NCI-H524 treated with DMSO at 0.1 percent for 48 hours (cell line): Measurements from ENCODE around the gene BDKRB2.

Experiments used
- DNase-seq: peaks from one replicate; lab custom pipeline; 2025; lab: John Stamatoyannopoulos, UW

The BDKRB2 gene

DNA sequence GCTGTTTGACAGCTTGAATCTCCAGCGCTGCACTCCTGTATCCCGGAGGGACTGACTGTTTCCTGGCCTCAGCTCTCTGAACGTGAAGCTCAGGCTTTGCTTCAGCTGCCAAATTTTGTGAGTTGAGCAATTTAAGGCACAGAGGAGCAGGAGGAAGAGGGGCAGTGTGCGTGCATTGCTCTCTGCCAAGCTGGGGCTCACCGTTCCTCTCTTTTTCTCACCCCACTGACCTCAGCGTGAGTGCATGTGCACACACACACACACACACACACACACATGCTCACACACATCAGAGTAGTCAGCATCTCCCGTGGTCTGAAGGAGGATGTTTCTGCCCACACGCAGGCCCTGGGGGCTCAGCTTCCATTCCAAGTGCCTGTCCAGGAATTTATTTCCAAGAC lies 27.8 kb upstream of the BDKRB2 start:
- DNase-seq: no peak

DNA sequence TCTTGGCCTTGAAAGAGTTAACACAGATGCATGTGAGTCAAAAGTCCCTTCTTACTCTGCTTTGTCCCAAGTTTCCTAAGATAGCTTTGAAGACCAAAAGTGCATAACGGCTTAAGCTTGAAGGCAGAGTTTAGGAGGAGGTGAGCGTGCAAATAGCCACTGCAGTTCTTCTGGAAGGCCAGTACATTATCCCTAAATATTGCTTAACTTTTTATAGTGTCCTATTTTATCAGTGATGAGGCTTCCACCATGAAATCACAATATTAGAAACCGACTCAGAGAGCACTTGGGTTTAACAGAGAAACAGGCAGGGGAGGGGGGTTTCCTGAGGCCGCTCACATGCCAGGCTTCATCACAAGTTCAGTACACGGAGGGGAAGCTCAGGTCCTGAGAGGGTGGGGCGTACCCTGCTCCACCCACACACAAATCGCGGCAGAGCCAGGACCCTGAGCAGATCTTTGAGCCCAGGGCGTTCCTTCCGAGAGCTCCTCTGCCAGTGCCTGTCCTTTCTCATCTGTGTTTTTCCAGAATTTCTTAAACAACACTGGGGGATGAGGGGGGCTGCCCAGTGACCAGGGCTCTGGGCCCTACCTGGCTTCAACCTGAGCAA lies 26.8 kb upstream of the BDKRB2 start:
- no peak for DNase-seq

DNA sequence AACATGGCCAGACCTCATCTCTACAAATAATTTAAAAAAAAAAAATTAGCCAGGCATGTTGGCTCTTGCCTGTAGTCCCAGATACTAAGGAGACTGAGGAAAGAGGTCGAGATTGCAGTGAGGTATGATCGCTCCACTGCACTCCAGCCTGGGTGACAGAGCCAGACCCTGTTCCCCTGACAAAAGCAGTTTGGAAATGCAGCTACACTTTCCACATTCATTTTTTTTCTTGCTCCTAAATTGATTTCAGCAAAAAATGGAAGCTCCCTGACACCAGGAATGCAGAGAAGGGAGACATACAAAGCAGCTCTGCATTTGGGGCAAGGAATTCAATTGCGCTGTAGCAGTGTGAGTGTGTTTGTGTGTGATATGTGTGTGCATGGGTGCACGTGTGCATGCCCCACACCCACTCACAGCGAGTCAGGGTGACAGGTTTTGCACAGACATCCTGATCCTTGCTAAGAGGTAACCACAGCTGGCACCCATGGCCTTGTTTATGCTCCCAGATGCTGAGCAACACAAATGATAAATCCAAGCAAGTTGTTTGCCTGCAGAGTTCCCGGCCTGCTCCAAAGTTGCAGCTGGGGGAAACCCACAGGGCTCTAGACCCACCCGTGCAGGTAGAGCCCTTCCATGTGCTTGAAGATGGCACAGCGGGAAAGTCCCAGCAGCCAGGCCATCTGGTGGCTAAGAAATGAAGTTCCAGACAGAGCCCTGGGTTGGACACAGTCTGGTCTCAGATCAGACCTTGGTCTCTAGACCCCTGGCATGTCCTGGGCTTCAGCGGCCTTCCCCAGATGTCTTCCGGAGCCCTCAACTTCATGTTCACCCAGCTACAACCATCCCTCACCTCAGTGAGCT lies 25.9 kb upstream of the BDKRB2 start:
- peak; percentile 26 for DNase-seq

DNA sequence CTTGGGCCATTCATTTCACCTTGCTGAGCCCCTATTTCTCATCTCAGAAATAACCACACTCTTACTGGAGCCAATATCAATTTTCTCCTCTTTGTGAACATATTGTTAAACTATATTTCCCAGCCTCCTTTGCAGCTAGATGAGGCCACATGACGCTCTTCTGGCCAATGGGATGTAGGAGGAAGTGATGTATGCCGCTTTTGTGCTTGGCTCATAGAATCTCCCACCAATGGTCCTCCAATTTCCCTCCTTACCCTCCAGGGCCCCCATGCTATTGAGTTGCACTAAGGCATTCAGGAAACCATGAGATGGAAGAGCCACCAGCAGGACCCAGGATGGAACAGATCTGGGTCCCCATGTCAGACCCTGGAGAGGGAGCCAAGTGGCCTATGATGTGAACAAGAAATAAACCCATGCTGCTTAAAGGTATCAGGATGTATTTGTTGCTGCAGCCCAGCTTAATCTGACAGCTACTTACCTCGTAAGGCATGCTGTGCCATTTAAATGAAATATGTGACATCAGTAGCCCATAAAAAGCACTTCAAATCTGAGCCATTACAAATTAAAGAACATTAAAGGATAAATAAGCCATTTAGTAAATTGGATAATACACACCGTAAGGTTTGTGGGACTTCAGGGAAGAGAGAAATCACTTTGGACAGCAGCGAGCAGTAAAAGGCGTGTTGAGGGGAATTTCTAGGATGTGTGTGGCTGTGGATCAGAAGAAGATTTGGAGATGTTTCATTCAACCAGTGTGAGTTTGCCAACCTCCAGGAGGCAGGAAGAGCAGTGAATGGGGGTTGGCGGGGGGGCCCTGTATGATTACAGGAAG lies 24.4 kb upstream of the BDKRB2 start:
- no peak for DNase-seq

DNA sequence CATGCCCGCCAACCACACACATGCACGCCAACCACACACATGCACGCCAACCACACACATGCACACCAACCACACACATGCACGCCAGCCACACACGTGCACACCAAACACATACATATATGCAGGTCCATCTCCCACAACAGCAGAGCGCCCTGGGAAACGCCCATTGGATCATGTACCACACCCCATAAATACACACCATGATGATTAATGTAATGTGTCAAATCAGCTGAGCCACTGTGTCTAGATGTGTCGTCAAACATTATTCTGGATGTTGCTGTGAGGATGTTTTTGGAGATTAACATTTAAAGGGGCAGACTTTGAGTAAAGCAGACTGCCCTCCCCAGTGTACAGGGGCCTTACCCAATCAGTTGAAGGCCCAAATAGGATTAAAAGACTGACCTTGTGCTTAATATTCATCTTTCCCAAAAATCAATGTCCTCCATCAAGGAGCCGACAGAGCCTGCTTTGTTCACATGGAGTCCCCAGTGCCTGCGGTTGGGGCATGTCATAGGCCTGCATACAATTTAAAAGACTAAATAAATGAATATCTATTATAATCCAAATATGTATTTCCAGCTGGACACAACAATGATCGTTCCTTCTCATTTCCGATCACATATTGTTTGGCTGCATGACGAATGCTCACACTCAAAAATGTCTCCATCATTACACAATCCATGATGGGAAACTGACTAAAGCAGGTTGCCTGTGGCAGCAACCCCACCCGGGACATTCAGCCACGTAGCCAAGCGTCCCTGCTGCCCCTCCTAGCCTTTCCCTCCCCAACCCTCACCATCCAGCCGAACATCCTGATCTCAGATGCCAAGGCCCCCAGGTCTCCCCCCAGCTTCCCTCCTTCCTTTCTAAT lies 23.2 kb upstream of the BDKRB2 start:
- no peak for DNase-seq

DNA sequence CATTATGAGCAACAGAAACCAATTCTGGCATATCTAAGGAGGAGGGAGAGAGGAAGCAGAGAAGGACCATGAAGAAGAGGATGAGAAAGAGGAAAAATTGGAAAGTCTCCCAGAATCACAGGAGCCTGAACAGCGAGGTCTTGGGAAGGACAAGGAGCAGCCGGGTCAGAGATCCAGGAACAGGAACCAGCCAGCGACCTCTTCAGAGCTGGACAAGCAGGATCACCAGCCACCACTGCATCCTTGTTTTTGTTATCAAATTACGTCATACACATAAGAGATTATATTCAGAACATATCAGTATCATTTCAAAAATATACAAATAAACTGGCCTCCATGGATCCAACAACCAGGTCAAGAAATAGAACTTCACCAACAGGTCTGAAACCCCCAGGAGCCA lies 22.1 kb upstream of the BDKRB2 start:
- no peak for DNase-seq

DNA sequence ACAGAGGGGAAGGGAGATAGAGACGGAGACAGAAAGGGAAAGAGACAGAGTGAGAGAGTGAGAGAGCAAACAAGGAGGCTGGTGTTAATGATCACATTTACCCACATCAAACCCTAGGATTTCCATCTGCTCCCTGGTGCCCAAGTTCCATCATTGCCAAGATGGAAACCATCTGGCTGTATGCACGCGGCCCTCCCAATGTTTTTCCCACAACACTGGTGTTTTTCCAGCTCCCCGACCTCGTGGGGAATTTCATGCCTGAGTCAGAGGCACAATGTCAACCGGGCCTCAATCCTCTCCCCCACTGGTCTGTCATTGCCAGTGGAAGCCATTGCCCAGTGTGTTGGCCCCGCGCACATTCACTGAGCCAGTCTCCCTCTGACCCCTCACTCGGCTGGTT lies 19.9 kb upstream of the BDKRB2 start:
- DNase-seq: no peak

DNA sequence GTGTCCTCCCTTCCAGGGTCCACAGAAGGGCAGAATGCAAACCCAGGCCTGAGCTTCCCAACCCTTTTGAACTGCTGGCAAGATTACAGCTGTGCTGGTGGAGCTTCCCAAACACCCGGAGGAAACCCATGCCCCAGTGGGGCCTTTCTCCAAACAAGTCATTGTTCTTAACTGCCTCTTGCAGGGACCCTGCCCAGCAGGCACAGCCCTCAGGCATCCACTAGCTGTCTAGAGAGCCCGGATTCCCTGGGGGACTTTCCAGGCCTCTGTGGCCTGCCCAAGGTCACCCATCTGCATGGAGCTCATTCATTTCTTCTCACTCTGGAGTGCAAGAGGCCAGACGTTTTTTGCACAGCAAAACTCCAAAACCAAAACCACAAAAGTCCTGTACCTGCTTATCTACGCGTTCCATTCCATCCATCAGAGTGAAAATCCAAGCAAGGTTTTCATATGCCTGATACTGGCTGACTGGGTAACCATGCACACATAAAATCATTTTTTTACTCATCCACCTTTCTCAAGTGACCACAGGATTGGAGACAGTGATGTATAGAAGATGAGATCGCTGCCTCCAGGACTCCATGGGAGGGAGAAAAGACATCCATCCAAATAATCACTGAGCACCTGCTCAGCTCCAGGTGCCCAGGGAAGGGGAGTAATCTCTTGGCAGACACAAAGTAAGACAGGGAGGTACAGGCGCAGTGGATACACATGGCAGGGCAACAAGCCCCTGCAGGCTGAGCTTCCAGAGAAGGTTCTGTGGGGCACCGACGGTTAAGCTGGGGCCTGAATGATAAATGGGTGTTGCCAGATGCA lies 17.2 kb upstream of the BDKRB2 start:
- no peak for DNase-seq

DNA sequence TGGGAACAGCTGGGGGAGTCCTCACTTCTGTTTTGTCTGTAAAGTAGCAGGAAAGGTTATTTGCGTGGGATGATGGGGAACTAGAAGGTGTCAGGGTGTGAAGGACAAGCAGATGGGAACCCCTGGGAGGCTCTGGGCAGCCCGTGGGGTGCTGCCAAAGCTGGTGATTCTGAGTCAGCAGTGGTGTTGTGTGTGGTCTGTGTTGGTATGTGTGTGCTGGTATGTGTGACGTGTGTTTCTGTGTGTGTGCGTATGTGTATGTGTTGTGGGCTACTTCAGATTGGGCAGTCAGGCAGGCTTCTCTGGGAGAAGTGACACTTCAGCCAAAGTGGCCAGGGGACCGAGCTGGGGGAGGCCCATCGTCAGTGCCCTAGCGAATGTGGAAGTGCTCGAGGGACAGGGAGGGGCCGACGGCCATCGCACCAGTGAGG lies 15.3 kb upstream of the BDKRB2 start:
- no peak for DNase-seq

DNA sequence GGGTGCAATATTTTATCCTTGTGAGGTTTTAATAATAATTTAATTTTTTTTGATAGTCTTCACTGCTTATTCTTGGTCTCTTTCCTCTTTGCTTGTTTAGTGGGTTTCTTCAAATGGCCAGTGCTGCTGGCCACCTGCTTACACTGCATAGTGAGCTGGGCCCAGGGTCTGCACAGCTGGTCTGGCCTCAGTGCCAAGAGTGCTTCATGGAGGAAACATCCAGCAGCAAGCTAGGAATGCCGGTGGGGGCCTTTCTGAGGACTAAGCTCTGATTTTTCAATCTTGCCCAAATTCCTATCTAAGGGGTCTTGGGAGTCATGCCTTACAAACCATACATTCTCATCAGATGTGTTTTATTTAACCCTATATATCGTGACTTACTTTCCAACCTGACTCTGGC lies 13.3 kb upstream of the BDKRB2 start:
- no peak for DNase-seq

DNA sequence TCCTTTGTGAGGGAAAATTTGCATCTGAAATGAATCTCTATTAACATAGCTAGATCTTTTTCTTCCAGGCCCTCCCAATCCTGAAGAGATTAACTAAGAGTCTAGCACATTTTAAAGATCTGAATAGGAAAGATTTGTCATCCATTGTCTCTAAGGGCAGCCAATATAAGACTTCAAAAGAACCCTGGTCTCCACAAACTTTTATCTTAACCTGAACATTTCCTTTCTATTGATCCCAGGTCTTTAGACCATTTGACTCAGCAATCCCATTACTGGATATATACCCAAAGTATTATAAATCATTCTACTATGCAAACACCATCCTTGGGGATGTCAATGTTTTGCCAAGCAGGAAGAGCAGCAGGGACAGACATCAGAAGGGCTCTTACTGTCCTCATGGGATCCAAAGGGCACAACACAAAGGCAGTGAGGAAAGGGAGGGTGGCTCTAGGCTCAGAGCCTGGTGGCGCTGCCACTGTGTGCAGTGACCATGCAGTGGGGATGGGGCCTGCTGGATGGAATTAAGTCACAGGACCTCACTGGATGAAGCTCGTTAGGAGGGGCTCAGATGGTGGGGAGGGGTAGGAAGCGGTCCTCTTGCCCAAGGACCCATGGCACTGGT lies 12.7 kb upstream of the BDKRB2 start:
- DNase-seq: no peak

DNA sequence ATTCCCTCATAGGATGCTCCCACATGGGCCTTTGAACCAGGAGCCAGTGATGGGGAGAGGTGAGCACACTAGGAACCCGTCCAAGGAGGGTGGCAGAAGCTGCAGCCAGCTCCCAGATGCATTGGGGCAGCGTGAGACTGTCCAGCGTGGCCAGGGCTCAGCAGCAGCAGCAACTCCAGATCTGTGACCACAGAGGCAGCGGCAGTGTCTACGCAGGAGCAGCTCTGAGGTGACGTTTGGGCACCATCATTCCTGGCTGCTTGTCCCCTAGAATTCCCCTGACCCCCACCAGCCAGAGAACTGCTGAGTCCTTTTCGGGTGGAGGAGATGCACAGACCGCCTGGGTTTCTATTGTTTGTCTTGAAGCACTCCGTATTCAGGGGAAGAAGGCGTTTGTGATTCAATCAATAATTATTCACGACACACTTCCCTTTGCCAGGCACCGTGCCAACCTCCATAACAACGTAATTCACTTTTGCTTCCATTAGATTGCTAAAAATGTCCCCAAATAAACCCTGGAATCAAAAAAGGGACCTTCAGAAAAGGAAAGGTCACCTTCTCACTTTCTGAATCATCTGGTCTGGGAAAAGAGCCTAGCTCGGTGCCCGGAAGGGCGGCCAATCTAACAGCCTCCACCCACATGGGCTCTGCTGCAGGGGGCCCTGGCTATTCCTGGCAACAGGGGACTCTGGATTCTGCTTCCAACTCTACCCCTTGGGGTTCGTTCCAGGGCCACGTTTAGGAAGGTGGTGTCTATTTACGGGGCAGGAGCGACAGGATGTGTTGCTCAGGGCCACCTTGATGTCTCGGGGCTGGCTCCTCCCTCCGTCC lies 11.4 kb upstream of the BDKRB2 start:
- no peak for DNase-seq

DNA sequence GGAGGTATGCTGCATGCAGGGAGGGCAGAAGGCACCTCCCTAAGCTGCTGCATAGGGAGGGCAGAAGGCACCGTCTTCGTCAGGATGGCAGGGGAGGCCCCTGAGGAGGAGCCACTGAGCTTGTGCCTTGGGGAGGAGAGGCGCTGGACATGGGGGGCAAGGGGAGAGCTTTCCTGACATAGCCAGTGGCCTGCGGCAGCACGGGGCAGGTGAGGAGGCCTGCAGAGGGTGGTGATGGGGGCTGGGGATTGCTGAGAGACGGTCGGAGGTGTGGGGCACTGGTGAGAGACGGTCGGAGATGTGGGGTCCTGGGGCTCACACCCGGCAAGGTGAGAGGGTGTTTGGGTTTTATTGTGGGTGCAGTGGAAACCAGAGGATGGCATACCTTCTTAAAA lies 10.4 kb upstream of the BDKRB2 start:
- DNase-seq: no peak

DNA sequence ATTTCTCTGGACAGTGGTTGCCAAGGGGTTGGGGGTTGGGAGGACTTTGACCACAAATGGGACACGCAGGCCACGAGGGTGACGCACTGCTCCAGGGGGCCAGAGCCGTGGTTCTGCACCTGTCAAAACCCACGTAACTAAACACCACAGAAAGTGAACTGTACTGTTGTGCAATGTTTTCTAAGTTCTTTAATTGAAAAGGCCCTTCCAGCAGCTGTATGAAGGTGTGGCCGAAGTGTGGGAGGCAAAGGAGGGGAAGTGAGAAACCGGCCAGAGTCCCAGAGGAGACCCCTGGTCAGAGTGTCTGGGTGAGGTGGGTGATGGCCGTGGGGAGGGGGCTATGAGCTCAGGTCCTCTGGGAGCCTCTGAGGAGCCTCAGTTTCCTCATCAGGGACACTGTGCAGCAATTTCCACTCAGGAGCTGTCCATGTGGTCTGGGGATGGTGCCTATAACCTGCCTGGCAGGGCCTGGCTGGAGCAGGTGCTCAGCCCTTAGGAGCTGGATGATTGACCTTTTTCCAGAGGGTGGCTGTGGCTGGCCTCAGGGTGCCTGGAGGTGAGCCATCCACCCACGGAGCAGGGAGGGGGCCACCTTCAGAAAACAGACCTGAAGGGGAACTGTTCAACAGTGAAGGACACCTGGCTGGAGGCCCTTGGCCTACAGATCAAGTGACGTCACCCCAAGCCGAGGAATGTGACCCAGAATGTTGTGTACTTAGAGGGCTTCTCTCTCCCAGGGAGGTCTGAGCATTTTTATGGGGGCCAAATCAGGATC lies 9.8 kb upstream of the BDKRB2 start:
- DNase-seq: no peak

DNA sequence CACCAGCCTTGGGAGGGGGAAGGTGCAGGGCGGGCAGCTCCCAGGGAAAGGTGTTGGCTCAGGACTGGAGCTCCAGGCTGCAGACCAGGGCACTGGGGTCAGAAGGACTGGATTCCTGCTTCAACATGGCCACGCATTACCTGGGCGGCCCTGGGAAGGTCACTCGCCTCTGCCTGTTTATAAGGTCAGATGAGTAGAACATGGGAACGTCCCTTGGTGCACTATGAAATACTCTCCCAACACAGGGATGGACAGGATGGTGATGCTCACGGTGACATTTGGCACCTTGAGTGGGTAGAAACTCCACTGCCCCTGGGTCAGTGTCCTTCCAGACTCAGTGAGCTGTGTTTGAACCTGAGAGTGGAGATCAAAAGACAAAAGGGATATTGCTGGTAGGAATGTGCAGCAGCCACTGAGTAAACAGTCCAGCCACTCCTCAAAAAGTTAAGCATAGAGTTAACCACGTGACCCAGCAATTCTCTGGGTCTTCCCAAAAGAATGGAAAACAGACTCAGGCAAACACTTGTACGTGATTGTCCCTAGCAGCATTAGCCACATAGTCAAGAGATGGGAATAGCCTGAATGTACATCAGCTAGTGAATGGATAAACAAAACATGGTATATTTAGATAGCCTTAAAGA lies 9.1 kb upstream of the BDKRB2 start:
- DNase-seq: no peak

DNA sequence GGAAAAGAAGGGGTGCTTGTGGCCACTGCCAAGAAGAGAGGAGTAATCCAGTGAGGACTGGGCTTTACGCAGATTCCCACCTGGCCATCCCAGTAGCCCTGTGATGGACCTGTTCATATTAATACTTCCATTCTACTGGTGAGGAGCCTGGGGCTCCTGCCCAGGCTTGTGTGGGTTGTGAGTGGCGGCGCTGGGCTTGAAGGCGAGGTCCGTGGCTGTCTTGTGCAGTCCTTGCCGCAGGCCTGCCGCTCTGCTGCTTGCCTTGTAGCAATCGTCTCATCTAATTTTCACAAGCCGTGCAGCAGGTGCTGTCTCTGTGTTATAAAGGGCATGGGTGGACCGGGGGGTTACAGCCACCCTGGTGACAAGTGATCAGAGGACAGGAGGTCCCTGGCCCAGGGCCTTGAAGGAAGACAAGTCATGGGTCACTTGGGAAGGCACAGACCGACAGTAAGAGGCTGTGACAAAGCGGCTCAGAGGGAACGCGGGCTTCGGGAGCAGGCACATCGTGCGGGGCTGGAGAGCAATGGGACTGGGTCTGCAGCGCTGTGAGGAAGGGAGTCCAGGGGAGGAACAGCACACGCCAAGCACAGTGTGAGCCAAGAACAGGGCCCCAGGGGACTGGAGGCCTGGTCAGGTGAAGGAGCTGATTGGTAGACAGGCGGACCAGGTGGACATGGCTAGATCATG lies 7.3 kb upstream of the BDKRB2 start:
- no peak for DNase-seq

DNA sequence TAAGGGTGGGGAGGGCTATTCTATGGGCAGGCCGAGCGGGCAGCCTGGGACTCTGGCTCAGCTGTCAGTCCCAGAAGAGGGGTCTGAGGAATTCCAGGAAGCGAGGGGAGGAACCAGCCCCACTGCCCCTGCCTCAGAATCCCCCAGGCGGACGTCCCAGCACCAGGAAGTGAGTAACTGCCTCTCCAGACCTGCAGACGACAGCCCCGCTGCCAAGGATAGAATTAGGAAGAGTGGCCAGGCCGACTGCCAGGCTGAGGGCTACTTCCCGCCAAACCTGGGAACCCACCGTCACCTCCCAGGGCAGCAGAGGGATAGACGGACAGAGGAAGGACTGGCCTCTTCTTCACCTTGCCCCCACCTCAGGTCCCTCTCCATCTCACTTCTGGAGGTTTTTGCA lies 6.7 kb upstream of the BDKRB2 start:
- no peak for DNase-seq
